GM12872 (cell line): Measurements from ENCODE around the gene KRTAP25-1.

Experiments
- TF ChIP-seq, protein P1 (sequence below): IDR thresholded peaks from 3 replicates; pipeline ENCODE4 v1.5.1; 2011; ENCODE audit warnings: low read depth, mild to moderate bottlenecking, low read length, moderate library complexity; ENCODE audit not compliant: insufficient read depth

The KRTAP25-1 gene

DNA sequence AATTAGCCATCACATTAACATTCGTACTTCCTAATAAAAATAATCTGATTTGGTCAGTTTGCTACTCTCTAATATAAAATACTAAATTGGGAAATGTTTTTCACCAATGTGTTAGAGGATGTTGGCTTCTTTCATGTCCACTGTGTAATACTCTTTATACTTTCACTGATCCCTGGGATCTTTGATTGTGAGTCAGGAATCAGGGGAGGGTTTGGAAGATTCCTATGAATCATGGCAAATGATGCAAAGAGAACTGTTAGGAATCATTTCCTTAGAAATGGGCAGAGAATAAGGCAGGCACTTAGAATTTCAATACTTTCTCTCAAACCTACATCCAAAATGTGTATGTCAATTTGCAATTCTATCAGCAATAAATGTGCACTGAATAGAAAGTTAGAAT, 37.5 kb downstream of the KRTAP25-1 start:
- TF ChIP-seq, protein P1, sequence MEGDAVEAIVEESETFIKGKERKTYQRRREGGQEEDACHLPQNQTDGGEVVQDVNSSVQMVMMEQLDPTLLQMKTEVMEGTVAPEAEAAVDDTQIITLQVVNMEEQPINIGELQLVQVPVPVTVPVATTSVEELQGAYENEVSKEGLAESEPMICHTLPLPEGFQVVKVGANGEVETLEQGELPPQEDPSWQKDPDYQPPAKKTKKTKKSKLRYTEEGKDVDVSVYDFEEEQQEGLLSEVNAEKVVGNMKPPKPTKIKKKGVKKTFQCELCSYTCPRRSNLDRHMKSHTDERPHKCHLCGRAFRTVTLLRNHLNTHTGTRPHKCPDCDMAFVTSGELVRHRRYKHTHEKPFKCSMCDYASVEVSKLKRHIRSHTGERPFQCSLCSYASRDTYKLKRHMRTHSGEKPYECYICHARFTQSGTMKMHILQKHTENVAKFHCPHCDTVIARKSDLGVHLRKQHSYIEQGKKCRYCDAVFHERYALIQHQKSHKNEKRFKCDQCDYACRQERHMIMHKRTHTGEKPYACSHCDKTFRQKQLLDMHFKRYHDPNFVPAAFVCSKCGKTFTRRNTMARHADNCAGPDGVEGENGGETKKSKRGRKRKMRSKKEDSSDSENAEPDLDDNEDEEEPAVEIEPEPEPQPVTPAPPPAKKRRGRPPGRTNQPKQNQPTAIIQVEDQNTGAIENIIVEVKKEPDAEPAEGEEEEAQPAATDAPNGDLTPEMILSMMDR = no peak

DNA sequence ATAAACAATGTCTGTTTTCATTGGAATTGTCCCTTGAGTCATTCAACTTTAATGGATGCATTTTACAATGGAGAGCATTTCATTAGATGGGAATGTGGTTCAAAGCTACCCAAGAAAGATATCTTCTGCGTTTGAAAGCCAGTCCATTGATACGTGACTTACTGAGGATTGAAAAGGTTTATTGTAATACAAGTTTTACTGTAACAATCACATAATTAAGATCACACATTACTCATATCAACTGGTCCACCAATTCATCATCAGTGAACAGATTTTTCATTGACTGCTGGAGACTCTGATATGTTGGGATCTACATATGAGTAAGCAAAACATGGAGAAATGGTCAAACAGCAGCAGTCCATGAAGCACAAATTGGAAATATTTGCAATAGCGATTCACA, 39.4 kb downstream of the KRTAP25-1 start:
- TF ChIP-seq, protein P1 = no peak

DNA sequence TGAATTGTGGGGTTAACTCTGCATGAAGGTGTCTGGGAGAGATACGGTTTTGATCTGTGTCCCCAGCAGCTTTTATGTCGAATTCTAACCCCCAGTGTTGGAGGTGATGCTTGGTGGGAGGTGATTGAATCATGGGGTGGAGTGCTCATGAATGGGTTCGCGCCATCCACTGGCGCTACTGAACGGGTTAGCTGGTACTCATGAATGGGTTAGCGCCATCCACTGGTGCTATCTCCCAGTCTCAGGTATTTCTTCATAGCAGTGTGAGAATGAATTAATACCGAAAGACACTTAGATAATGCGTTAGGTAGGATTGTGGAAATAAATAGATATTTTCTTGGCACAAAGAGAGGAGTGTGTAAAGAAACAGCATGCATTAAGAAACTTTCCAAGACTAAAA, 40.5 kb downstream of the KRTAP25-1 start:
- TF ChIP-seq, protein P1 = no peak

DNA sequence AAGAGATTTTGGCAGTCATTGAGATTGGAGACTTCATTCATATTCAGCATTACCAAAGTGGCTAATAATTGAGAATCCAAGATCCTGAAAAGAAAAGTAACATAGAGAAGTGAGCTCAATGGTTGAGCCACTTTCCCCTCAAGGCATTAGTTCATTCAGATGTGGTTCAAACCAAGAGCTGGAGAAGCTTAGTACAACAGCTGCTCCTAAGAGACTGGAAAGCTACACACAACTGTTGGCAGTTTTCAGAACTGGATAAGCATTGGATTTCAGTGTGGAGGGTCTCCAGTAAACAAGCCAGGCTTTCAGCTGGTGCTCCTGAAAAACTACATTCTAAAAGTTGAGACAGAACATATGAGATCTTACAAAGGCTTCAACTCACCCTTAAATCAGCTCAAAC, 44.3 kb downstream of the KRTAP25-1 start:
- TF ChIP-seq, protein P1 = no peak

DNA sequence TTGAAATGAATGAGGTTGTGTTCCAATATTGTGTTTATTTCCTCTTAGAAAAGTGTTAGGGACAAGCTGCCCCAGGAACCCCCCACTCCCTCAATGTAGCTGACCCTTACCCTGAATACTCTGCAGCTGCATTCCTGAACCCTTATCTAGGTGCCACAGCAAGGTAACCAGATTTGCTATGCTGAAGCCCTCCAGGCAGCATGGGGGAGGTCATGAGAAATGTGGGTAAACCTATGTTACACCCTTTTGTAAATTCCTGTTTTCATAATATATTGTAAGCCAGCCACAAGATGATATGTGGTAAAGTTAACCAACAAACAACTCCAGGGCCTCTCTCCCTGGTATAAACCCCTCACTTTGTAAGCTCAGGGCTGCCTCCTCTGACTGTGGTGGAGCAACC, 45.6 kb downstream of the KRTAP25-1 start:
- TF ChIP-seq, protein P1 = no peak

DNA sequence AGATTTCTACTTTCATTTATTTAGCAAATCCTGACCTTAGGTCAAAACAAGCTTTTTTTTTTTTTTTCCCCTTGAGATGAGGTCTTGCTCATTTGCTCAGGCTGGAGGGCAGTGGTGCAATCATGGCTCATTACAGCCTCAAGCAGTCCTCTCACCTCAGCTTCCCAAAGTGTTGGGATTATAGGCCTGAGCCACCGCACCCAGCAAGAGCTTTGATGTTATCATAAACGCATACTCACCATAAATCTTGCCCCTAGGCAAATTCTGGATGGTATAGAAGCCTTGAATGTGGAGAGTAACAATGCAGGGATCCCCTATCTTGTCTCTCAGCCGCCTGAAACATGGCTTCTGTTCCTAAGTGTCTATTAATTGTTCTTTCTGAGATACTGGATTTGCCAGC, 48.7 kb downstream of the KRTAP25-1 start:
- TF ChIP-seq, protein P1 = no peak
